GM23338 (cell line): Measurements from ENCODE around the gene PIK3AP1.

Source experiments
- CTCF ChIP-seq, 2 experiments: fragments of 200-600 bp in 1 of 2; sonication (generic) in 1 of 2; conservative IDR thresholded peaks; 2 replicates each; pipeline versions ENCODE4 v1.5.1 to v1.6.1; 2016 to 2017; ENCODE audit warnings: antibody characterized with exemption in 2 of 2, low read depth in 2 of 2, mild to moderate bottlenecking in 2 of 2, moderate library complexity in 1 of 2
- EZH2phosphoT487 ChIP-seq: fragments of 200-600 bp; sonication (generic); IDR thresholded peaks from one replicate; pipeline ENCODE4 v1.8.1; 2018; ENCODE audit warnings: antibody characterized with exemption; ENCODE audit not compliant: unreplicated experiment
- JUNB ChIP-seq: IDR thresholded peaks from one replicate; pipeline ENCODE4 v1.6.1; 2016; ENCODE audit warnings: antibody characterized with exemption; ENCODE audit not compliant: unreplicated experiment
- POLR2AphosphoS5 ChIP-seq: IDR thresholded peaks from 2 replicates; pipeline ENCODE4 v1.6.1; 2016; ENCODE audit warnings: antibody characterized with exemption, low read depth

GRCh38 chr10:96678725-96679124, 41.6 kb downstream of the PIK3AP1 start:
- TF ChIP-seq JUNB (no peak), EZH2phosphoT487 (no peak), CTCF (conservative IDR thresholded peaks at IDR 0.05; ENCODE audit: low read depth in 2 of 2) (no peak), POLR2AphosphoS5 (no peak)
